GM19025 (cell line): ENCODE results near the gene ASCL5.
A peak's percentile ranks its signal among the peaks of the same experiment; 100 is the strongest.

Experiments used
- ATAC-seq: cut with Tn5 transposase; IDR thresholded peaks from one replicate; pipeline ENCODE4 v1.9.1; 2021; ENCODE audit warnings: mild to moderate bottlenecking, low read depth, moderate library complexity; ENCODE audit not compliant: unreplicated experiment

The ASCL5 gene

GRCh38 chr1:201137579-201138310, 10.8 kb upstream of the ASCL5 start:
- ATAC-seq = no peak

- ATAC-seq = no peak
Measured at GRCh38 chr1:201137024-201137392, 10.0 kb upstream of the ASCL5 start.

GRCh38 chr1:201136355-201137023, 9.5 kb upstream of the ASCL5 start:
- ATAC-seq = no peak

- no peak for ATAC-seq
Measured at GRCh38 chr1:201134405-201134804, 7.4 kb upstream of the ASCL5 start.

- ATAC-seq = no peak
Measured at GRCh38 chr1:201131398-201131797, 4.4 kb upstream of the ASCL5 start.

GRCh38 chr1:201128962-201129361, 2.0 kb upstream of the ASCL5 start:
- no peak for ATAC-seq

GRCh38 chr1:201128476-201128875, 1.5 kb upstream of the ASCL5 start:
- no peak for ATAC-seq

GRCh38 chr1:201127755-201128455, 921 bp upstream of the ASCL5 start:
- ATAC-seq = no peak

- no peak for ATAC-seq
Measured at GRCh38 chr1:201126463-201126831, 537 bp downstream of the ASCL5 start.

- ATAC-seq = no peak
Measured at GRCh38 chr1:201125800-201126199, 1.2 kb downstream of the ASCL5 start.

GRCh38 chr1:201125019-201125418, 2.0 kb downstream of the ASCL5 start:
- no peak for ATAC-seq

- no peak for ATAC-seq
Measured at GRCh38 chr1:201123866-201124265, 3.1 kb downstream of the ASCL5 start.

- ATAC-seq = no peak
Measured at GRCh38 chr1:201122321-201122957, 4.5 kb downstream of the ASCL5 start.

- ATAC-seq = no peak
Measured at GRCh38 chr1:201119206-201120197, 7.5 kb downstream of the ASCL5 start.

GRCh38 chr1:201116091-201116490, 10.9 kb downstream of the ASCL5 start:
- ATAC-seq = no peak

GRCh38 chr1:201115390-201115937, 11.5 kb downstream of the ASCL5 start:
- no peak for ATAC-seq

GRCh38 chr1:201114245-201115131, 12.5 kb downstream of the ASCL5 start:
- peak; percentile 85 for ATAC-seq

GRCh38 chr1:201113451-201114244, 13.3 kb downstream of the ASCL5 start:
- no peak for ATAC-seq
